NCI-H524 treated with DMSO at 0.1 percent for 48 hours (cell line): ENCODE data around the gene C11orf24.
"Not testable (repeated sequence)": the region's sequence is repeated elsewhere in the genome, so short reads cannot be mapped to it uniquely, and the experiment has no call there.

Experiments used
- DNase-seq: peaks from one replicate; lab custom pipeline; 2025; lab: John Stamatoyannopoulos, UW

The C11orf24 gene

DNA sequence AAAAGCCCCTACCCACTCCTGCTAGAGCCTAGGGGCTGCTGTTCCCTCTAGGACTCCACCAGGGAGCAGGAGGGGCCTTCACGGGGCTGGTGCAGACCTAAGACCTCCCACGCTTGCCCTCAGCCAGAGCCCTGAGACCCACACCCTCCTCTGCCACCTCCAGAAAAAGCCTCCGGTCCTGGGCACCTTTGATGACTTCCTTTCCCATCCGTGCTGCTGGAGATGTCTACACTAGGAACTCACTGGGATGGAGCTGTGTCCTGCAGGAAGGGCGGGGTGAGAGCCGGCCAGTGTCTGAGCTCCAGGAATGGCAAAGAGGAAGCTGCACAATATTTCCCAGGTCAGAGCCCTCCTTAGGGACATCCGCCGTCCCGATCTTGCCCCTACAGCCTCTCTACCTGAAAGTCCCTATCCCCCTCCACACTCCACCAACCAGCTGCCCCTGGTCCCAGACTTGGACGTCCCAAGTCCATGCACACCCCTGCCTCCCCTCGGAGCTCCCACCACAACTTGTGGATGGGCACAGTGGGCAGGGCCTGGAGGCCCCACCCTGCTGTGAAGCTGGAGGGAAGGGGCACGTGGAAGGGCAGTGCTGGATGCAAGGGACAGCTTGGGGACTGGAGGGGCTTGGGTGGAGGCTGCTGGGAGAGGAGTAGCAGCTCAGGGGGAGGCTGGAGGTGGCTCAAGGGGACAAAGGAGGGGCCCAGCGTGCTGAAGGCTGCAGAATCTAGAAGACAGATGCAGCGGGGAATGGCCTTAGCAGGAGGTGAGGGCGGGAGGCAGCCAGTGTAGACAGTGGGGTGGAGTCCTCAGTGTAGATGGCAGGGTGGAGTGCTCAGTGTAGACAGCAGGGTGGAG lies 27.1 kb upstream of the C11orf24 start:
- no peak for DNase-seq

DNA sequence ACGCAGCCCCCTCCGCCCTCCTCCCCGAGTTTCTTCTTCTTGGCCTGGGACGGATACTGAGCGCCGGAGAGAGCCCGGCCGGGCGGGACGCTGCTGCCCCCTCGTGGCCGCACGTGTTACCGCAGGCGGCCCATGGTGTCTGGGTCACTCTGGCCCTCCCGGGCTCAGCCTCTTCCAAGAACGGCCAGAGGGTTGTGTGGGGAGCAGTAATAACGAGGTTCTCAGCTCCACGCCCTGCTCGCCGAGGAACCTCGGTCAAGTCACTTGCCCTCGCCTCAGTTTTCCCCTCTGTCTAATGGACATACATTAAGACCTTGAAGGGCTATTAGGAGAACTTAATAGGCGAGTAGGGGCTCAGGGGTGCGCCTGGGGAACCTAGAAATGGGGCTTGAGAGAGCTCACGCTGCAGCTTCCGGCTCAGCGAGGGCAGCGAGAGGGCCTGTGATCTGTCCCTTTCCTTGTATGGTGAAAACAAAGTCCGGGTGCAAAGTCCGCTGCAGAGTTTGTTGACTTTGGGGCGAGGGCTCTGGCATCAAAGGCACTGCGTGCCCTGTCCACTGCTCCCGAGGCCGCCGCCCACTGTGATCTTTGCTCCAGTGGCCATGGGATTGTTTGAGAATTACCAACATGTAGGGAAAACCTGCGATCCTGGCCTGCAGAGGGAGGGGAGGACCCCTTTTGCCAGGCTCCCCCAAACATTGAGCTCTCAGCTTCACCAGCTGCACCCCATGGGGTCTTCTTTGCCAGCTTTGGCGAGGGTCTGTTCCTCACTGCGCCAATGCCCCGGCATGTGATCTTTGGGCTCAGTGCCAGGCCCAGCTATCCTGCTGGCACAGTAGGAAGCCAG lies 26.3 kb upstream of the C11orf24 start:
- DNase-seq: no peak

- no peak for DNase-seq
Measured at GRCh38 chr11:68297494-68297811, 25.7 kb upstream of the C11orf24 start.

DNA sequence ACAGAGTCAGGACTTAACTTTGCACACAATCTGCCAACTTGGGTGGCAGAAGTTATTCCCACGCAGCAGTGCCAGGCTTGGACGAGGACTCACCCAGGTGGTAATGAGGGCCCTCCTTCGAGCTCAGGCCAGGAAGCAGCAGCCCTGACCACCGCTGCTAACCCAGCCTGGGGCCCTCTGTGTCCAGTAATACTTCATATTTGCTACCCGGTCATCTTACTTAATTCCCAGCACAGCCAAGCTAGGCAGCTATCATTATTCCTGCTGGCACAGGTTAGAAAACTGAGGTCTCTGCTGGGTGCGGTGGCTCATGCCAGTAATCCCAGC lies 25.2 kb upstream of the C11orf24 start:
- DNase-seq: no peak

GRCh38 chr11:68296344-68297051 lies 24.7 kb upstream of the C11orf24 start:
- no peak for DNase-seq

DNA sequence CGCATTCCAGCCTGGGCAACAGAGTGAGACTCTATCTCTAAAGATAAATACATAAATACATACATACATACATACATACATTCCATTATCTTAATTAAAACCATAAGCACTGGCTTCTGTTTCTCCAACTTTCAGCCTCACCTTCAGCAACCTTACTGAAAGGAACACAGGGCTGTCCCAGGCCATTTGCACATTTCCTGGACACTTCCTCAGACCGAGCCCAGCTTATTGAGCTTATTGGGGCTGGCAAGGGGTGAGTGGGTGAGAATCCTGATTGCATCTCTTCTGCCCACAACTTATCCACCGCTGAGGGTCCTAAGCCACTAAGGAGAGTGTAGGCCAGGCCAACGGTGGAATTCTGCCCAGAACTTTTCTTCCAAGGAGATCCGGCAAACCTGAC lies 24.2 kb upstream of the C11orf24 start:
- DNase-seq: no peak

DNA sequence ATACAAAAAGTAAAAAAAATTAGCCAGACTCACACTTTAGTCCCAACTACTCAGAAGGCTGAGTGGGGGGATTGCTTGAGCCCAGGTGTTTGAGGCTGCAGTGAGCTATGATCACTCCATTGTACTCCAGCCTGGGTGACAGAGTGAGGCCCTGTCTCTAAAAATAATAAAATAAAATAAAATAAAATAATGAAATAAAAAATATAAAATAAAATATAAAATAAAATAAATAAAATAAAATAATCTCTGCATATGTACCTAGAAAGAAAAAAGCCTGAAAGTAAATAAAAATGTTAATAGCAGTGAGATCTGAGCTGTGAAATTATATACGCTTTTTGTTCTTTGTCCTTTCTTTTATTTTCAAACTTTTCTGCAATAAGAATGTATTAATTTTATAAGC lies 23.5 kb upstream of the C11orf24 start:
- DNase-seq: no peak

- no peak for DNase-seq
Measured at GRCh38 chr11:68293708-68294107, 21.9 kb upstream of the C11orf24 start.

- no peak for DNase-seq
Measured at GRCh38 chr11:68289456-68289855, 17.7 kb upstream of the C11orf24 start.

DNA sequence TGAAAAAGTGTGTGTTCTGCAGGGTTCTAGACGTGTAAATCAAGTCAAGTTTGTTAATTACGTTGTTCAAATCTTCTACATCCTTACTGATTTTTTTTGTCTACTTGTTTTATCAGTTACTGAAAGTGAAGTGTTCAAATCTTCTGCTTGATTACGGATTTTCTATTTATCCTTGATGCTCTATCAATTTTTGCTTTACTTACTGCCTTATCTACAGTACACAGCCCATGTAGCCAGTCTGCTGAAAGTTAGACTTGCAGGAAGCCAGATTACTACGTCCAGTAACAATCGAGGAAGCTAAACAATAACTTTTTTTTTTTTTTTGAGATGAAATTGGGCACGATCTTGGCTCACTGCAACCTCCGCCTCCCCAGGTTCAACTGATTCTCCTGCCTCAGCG lies 15.6 kb upstream of the C11orf24 start:
- no peak for DNase-seq

GRCh38 chr11:68284588-68284987 lies 12.8 kb upstream of the C11orf24 start:
- DNase-seq: not testable (repeated sequence)

DNA sequence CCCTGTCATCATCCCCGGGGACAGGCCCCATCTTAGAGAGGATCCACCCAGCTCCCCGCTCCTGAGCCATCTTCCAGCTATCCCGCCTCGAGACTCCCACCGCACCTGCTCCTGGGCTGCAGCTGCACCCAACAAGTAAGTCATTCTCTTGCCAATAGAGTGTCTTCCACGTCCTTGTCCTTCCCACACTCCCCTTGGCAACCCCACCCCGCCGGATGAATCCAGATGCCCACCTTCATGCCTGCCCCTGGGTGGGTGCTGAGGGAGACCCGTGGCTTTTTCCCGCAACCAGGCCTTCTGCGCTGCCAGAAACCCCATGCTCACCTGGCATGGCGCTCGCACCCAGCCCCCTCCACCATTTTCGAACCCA lies 11.1 kb upstream of the C11orf24 start:
- no peak for DNase-seq

GRCh38 chr11:68282141-68282860 lies 10.5 kb upstream of the C11orf24 start:
- no peak for DNase-seq

DNA sequence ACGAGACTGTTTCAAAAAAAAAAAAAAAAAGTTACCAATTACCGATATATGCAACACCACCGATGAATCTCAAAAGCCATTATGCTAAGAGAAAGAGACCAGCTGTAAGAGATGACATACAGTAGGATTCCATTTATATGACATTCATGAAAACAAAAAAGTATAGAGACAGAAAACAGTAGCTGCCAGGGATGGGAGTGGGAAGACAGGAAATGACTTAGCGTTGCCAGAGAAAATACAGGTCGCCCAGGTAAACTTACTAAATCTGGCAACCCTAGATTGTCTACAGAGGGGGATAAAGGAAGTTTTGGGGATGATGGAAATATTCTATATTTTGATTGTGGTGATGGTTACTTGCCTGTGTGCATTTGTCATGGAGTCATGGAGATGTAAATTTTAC lies 7.9 kb upstream of the C11orf24 start:
- no peak for DNase-seq

- no peak for DNase-seq
Measured at GRCh38 chr11:68276861-68277260, 5.1 kb upstream of the C11orf24 start.

DNA sequence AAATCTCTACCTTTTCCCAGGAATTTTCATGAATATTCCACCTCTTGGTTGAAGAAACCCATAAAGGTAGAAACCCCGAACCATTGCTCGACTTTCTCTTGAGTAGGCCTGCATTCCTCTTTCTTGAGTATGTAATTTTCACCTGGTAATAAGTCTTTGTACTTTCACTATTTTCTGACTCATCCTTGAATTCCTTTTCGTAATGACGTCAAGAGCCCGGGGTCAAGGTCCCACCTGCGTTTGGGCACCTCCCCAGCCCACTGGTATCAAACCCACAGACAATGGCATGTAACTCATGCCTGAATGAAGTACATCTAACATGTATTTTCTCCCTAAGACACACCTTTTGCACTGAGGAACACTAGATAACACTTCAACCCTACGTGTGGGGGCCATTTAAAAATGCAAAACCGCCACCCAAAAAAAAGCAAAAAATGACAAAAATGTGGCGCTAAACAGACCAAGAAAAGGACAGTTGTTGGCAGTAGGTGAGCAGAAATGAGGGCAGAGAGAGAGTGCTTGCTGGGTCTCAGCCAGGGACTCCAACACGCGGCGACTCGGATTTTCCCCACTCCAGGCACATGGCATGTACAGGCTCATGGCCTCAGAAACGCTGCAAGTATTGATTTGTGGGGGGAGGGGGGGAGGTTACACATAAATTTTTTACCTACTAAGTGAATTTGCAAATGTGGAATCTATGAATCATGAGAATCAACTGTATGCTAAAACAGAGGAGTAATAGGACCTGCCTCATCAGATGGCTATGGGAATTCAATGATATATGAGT lies 4.1 kb upstream of the C11orf24 start:
- no peak for DNase-seq

- DNase-seq: no peak
Measured at GRCh38 chr11:68274306-68274705, 2.5 kb upstream of the C11orf24 start.

GRCh38 chr11:68273026-68273738 lies 1.4 kb upstream of the C11orf24 start:
- DNase-seq: no peak

GRCh38 chr11:68271023-68271780 lies 571 bp downstream of the C11orf24 start:
- peak; percentile 9 for DNase-seq
